GM12873 (cell line): ENCODE measurements around the gene DNAJC4.

ENCODE experiments used
- TF ChIP-seq, protein P1 (sequence below): IDR thresholded peaks from 2 replicates; pipeline ENCODE4 v1.5.1; 2012; ENCODE audit warnings: low read depth, mild to moderate bottlenecking, moderate library complexity, low read length, control low read depth; ENCODE audit not compliant: insufficient read depth; ENCODE audit errors: missing control alignments

The DNAJC4 gene

DNA sequence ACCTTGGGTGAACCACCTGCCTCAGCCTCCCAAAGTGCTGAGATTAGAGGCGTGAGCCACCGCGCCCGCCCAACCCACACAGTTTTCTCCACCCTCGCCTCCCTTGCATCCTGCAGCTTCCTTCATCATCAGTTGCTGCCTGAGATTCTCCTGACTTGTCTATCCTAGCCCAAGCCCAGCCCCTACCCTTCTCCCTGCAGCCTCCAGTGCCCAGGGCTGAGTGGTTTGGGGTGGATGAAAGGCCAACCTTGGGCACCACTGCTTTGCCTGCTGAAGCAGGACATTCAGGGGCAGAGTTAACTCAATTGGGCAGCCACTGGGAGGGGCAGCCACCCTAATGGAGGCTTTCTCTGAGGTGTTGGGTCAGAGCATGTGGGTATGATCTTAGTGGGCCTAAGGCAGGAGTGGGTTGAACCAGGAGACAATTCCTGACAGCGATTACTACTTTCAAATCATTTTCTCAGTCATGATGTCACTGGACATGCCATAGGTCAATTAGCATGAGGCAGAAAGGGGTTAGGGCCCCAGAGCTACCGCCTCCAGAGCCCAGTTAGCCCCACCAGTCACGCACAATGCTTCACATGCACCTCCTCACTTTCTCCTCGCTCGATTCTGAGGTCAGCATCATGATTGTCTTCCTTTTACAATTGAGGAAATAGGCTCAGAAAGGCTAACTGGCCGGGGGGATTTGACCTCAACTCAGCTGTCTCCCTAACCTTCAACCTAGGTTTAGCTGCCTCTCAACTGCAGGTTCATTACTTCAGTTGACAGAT is 9.5 kb downstream of the DNAJC4 start:
- TF ChIP-seq, protein P1, sequence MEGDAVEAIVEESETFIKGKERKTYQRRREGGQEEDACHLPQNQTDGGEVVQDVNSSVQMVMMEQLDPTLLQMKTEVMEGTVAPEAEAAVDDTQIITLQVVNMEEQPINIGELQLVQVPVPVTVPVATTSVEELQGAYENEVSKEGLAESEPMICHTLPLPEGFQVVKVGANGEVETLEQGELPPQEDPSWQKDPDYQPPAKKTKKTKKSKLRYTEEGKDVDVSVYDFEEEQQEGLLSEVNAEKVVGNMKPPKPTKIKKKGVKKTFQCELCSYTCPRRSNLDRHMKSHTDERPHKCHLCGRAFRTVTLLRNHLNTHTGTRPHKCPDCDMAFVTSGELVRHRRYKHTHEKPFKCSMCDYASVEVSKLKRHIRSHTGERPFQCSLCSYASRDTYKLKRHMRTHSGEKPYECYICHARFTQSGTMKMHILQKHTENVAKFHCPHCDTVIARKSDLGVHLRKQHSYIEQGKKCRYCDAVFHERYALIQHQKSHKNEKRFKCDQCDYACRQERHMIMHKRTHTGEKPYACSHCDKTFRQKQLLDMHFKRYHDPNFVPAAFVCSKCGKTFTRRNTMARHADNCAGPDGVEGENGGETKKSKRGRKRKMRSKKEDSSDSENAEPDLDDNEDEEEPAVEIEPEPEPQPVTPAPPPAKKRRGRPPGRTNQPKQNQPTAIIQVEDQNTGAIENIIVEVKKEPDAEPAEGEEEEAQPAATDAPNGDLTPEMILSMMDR: no peak

DNA sequence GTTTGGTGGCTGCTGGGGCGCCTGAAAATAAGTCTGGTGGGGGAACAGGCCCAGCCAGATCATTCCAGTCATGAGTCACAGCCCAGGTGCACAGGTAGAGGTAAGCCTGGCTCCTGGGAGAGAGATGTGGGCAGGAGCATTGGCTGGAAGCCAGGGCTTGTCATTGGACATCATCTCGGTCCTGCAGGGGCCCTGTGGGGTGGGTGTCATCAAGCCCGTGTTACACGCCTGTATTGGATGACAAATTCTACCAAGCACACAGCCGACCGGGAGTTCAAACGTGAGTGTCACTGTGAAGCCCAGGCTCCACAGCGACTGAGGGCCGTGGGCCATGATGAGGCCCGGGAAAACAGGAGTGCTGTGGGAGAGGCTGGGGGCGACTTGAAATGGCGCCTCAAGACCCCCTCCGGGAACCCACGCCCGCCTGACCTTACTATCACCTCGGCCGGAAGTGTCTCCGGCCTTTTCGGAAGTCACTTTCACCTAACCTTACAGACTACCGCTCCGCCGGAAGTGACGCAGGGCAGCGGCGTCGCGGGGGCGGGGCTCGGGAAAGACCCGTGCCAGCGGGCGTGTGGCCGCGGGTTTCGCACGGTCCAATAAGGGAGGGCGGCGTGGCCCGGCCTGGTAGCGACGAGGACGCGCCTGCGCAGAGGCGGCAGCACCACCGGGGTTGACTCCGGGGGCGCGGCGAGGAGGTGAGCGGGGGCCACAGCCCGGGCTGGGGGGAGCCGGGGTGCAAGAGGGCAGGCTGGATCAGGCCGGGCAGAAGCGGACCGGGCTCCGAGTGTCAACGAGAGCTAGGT is 10.3 kb downstream of the DNAJC4 start, which contains the start of gene FKBP2:
FKBP2 (plus strand) TSS at position 661 of the 806 bp plus-strand sequence. CDS start 1,293 bp downstream, outside the sequence.
- TF ChIP-seq, protein P1: no peak

DNA sequence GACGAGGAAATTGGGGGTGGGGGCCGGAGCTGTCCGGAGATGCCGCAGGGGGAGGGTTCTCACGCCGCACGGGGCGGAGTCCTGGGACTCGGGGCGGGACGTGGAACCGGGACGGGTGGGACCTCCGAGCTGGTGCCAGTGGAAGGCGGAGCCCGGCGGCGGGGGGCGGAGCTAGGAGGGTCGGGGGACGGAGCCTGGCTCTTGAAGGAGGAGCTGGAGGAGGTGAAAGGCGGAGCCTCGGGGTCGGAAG is 10.8 kb downstream of the DNAJC4 start:
- TF ChIP-seq, protein P1: no peak

DNA sequence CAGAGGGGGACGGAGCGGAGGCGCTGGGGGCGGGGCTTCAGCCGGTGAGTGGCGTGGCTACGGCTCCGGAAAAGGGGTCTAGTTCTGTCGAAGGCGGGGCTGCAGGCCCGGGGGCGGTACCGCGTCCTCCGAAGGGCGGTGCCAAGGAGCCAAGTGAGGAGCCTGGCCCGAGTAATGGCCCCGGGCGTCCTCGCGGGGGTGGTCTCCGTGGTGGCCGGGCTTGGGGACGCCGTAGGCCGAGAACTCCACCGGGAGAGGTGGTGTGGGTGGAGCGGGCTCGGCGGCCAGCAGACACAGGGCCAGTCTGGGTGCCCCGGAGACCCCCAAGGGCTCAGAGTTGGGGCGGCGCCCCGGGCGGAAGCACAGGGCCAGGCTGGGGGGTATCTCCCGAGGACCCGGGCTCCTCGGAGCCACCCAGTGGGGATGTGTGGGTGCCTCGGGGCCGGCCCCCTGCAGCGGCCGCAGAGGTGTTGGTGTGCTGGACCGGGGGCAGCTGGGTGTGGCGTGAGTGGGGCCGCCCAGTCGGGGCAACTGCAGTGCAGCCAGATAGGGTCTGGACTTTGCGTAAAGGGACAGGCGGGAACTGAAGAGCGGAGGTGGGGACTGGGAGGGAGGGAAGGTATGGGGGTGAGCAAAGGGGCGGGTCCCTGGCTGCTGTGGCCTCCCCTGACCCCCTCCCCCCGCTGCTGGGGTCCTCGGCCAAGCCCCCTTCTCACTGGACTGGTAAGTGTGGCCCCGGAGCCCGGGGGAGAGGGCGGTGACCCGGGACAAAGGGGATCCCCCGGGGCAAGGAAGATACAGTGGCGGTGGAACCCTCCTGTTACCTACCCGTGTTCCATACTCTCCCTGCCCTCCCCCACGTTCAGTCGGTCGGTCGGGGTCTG is 11.4 kb downstream of the DNAJC4 start:
- TF ChIP-seq, protein P1: peak; percentile 12

- TF ChIP-seq, protein P1: no peak
Observed at GRCh38 chr11:64243236-64243854, 13.0 kb downstream of the DNAJC4 start.

- TF ChIP-seq, protein P1: no peak
Observed at GRCh38 chr11:64244107-64244506, 13.8 kb downstream of the DNAJC4 start.
